HepG2 (cell line): ENCODE results near the gene THSD8. TPM values are rescaled to one million over a fixed set of nuclear protein-coding genes. Genes with fewer than 3 reads are reported as not detected.

ENCODE experiments used
- DMAP1 ChIP-seq: IDR thresholded peaks from 2 replicates; pipeline ENCODE4 v1.6.1; 2016
- KDM3A ChIP-seq: IDR thresholded peaks from 2 replicates; pipeline ENCODE4 v1.6.1; 2018; ENCODE audit warnings: low read depth, missing compliant biosample characterization
- LCORL ChIP-seq, 2 experiments: fragments of 450-650 bp in 1 of 2; sonication (generic) in 1 of 2; formaldehyde crosslinking in 1 of 2; IDR thresholded peaks; 2 replicates each; pipeline versions ENCODE4 v1.5.0 to v1.6.1; 2017 to 2020; ENCODE audit warnings: antibody characterized with exemption in 1 of 2, missing genetic modification reagents in 1 of 2
- MYC ChIP-seq: sonication (generic); formaldehyde crosslinking; IDR thresholded peaks from 2 replicates; pipeline ENCODE4 v1.9.0; 2021; ENCODE audit warnings: missing genetic modification reagents, borderline replicate concordance
- SAP130 ChIP-seq: IDR thresholded peaks from 2 replicates; pipeline ENCODE4 v1.6.1; 2016; ENCODE audit warnings: low read depth
- SP1 ChIP-seq, 2 experiments: fragments of 450-650 bp in 1 of 2; sonication (generic) in 1 of 2; formaldehyde crosslinking in 1 of 2; IDR thresholded peaks; 2 replicates each; pipeline versions ENCODE4 v1.4.0 to v1.6.1; 2016 to 2020; ENCODE audit warnings: missing genetic modification reagents in 1 of 2
- SUZ12 ChIP-seq: fragments of 150-350 bp; IDR thresholded peaks from 2 replicates; pipeline ENCODE4 v1.6.1; 2014; ENCODE audit warnings: low read depth, low read length
- ZNF335 ChIP-seq: sonication (generic); formaldehyde crosslinking; IDR thresholded peaks from 2 replicates; pipeline ENCODE4 v1.4.0; 2020; ENCODE audit warnings: missing genetic modification reagents
- polyA plus RNA-seq, 8 experiments: library from polyadenylated mRNA; depleted of rRNA in 3 of 8; stranded (reverse) in 7 of 8; unstranded in 1 of 8; fragments of >200 nt; fragmentation: Illumina TruSeq in 4 of 8; extraction: Trizol in 4 of 8; gene quantifications; 2 replicates each; pipeline versions ENCODE4 v1.2.1 to v1.2.3, GENCODE V29; 2011 to 2016; ENCODE audit warnings: low read depth in 4 of 8, missing spikeins in 1 of 8, mixed read lengths in 1 of 8; ENCODE audit not compliant: insufficient read depth in 1 of 8
- total RNA-seq, 5 experiments: library from RNA; depleted of rRNA; stranded (reverse); fragments of >200 nt; fragmentation: Illumina TruSeq; extraction: Trizol; gene quantifications; 2 replicates each; pipeline ENCODE4 v1.2.3, GENCODE V29; 2016; ENCODE audit warnings: low read depth in 1 of 5
- TF ChIP-seq, protein P1 (sequence below): sonication (generic); formaldehyde crosslinking; IDR thresholded peaks from 2 replicates; pipeline ENCODE4 v1.5.0; 2020; ENCODE audit warnings: mild to moderate bottlenecking, missing genetic modification reagents, borderline replicate concordance
- TF ChIP-seq, protein P2 (sequence below): sonication (generic); formaldehyde crosslinking; IDR thresholded peaks from 2 replicates; pipeline ENCODE4 v1.4.0; 2020; ENCODE audit warnings: low read depth, missing genetic modification reagents
- TF ChIP-seq, protein P3 (sequence below): IDR thresholded peaks from 2 replicates; pipeline ENCODE4 v1.4.0; 2020; ENCODE audit warnings: mild to moderate bottlenecking, missing genetic modification reagents
- TF ChIP-seq, protein P4 (sequence below): sonication (generic); formaldehyde crosslinking; IDR thresholded peaks from 2 replicates; pipeline ENCODE4 v1.4.0; 2020; ENCODE audit warnings: mild to moderate bottlenecking, missing genetic modification reagents
- TF ChIP-seq, protein P5 (sequence below): sonication (generic); formaldehyde crosslinking; IDR thresholded peaks from 2 replicates; pipeline ENCODE4 v1.8.0; 2022; ENCODE audit warnings: missing genetic modification reagents, mild to moderate bottlenecking, borderline replicate concordance

The THSD8 gene
- total and polyA plus RNA-seq, 2 of the 13 experiments (the other 11 are each of a cell fraction or from before 2014, with no cell fraction given) = 4.8 to 14.9 TPM

DNA sequence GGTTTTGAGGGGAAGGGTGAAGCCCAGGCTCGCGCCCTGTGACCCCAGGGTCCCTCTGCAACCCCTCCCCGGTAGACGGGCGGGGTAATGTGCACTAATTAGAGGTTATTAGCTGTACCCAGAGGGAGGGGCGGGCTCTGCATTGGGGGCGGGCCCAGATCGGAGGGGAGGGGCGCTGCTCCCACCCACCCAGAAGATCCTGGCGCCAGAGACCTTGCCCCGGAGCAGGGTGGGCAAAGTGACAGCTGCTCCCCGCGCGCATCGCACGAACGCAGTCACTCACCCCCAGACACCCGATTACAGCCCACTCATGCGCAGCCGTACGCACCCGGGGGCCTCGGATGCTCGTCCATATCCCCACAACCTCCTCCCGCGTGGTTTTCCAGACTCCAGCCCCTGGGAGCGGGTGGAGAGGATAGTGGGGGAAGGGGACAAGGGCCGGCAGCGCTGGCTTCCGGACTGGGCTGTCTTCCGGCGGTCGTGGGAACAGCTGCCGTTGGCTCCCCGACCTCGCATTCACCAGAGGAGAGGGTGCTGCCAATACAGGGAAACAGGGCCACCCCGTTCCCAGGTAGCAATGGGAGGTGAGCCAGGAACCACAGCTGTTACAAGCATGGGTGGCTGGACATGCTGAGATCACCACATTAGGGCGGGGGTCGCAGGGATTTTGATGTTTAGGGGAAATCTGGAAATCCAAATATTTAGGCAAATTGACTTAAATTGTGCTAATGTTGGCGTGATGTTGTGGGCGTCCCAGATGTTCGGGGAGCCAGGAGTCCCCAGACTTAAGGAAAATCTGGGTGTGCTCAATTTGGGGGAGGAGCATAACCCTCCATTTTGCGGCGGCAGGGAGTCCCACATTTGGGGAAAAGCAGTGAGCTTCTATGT is 23.6 kb upstream of the THSD8 start (continued):
- TF ChIP-seq, protein P1, sequence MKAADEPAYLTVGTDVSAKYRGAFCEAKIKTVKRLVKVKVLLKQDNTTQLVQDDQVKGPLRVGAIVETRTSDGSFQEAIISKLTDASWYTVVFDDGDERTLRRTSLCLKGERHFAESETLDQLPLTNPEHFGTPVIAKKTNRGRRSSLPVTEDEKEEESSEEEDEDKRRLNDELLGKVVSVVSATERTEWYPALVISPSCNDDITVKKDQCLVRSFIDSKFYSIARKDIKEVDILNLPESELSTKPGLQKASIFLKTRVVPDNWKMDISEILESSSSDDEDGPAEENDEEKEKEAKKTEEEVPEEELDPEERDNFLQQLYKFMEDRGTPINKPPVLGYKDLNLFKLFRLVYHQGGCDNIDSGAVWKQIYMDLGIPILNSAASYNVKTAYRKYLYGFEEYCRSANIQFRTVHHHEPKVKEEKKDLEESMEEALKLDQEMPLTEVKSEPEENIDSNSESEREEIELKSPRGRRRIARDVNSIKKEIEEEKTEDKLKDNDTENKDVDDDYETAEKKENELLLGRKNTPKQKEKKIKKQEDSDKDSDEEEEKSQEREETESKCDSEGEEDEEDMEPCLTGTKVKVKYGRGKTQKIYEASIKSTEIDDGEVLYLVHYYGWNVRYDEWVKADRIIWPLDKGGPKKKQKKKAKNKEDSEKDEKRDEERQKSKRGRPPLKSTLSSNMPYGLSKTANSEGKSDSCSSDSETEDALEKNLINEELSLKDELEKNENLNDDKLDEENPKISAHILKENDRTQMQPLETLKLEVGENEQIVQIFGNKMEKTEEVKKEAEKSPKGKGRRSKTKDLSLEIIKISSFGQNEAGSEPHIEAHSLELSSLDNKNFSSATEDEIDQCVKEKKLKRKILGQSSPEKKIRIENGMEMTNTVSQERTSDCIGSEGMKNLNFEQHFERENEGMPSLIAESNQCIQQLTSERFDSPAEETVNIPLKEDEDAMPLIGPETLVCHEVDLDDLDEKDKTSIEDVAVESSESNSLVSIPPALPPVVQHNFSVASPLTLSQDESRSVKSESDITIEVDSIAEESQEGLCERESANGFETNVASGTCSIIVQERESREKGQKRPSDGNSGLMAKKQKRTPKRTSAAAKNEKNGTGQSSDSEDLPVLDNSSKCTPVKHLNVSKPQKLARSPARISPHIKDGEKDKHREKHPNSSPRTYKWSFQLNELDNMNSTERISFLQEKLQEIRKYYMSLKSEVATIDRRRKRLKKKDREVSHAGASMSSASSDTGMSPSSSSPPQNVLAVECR (CRISPR knock-in tag) = peak; percentile 46
- TF ChIP-seq KDM3A (CRISPR knock-in tag) = peak; percentile 48; the same call in 1 of the 2 replicates
- TF ChIP-seq, protein P2, sequence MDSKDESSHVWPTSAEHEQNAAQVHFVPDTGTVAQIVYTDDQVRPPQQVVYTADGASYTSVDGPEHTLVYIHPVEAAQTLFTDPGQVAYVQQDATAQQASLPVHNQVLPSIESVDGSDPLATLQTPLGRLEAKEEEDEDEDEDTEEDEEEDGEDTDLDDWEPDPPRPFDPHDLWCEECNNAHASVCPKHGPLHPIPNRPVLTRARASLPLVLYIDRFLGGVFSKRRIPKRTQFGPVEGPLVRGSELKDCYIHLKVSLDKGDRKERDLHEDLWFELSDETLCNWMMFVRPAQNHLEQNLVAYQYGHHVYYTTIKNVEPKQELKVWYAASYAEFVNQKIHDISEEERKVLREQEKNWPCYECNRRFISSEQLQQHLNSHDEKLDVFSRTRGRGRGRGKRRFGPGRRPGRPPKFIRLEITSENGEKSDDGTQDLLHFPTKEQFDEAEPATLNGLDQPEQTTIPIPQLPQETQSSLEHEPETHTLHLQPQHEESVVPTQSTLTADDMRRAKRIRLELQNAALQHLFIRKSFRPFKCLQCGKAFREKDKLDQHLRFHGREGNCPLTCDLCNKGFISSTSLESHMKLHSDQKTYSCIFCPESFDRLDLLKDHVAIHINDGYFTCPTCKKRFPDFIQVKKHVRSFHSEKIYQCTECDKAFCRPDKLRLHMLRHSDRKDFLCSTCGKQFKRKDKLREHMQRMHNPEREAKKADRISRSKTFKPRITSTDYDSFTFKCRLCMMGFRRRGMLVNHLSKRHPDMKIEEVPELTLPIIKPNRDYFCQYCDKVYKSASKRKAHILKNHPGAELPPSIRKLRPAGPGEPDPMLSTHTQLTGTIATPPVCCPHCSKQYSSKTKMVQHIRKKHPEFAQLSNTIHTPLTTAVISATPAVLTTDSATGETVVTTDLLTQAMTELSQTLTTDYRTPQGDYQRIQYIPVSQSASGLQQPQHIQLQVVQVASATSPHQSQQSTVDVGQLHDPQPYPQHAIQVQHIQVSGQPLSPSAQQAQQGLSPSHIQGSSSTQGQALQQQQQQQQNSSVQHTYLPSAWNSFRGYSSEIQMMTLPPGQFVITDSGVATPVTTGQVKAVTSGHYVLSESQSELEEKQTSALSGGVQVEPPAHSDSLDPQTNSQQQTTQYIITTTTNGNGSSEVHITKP (CRISPR knock-in tag) = 0 out of 2 replicates have a peak, but pooled peaks have one; percentile 48
- TF ChIP-seq, protein P3, sequence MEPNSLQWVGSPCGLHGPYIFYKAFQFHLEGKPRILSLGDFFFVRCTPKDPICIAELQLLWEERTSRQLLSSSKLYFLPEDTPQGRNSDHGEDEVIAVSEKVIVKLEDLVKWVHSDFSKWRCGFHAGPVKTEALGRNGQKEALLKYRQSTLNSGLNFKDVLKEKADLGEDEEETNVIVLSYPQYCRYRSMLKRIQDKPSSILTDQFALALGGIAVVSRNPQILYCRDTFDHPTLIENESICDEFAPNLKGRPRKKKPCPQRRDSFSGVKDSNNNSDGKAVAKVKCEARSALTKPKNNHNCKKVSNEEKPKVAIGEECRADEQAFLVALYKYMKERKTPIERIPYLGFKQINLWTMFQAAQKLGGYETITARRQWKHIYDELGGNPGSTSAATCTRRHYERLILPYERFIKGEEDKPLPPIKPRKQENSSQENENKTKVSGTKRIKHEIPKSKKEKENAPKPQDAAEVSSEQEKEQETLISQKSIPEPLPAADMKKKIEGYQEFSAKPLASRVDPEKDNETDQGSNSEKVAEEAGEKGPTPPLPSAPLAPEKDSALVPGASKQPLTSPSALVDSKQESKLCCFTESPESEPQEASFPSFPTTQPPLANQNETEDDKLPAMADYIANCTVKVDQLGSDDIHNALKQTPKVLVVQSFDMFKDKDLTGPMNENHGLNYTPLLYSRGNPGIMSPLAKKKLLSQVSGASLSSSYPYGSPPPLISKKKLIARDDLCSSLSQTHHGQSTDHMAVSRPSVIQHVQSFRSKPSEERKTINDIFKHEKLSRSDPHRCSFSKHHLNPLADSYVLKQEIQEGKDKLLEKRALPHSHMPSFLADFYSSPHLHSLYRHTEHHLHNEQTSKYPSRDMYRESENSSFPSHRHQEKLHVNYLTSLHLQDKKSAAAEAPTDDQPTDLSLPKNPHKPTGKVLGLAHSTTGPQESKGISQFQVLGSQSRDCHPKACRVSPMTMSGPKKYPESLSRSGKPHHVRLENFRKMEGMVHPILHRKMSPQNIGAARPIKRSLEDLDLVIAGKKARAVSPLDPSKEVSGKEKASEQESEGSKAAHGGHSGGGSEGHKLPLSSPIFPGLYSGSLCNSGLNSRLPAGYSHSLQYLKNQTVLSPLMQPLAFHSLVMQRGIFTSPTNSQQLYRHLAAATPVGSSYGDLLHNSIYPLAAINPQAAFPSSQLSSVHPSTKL (CRISPR knock-in tag) = peak; percentile 7; the same call in 1 of the 2 replicates
- TF ChIP-seq, protein P4, sequence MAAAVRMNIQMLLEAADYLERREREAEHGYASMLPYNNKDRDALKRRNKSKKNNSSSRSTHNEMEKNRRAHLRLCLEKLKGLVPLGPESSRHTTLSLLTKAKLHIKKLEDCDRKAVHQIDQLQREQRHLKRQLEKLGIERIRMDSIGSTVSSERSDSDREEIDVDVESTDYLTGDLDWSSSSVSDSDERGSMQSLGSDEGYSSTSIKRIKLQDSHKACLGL = 0 out of 2 replicates have a peak, but pooled peaks have one; percentile 45
- TF ChIP-seq SAP130 (CRISPR knock-in tag) = peak; percentile 65; the same call in 1 of the 2 replicates
- TF ChIP-seq, protein P5, sequence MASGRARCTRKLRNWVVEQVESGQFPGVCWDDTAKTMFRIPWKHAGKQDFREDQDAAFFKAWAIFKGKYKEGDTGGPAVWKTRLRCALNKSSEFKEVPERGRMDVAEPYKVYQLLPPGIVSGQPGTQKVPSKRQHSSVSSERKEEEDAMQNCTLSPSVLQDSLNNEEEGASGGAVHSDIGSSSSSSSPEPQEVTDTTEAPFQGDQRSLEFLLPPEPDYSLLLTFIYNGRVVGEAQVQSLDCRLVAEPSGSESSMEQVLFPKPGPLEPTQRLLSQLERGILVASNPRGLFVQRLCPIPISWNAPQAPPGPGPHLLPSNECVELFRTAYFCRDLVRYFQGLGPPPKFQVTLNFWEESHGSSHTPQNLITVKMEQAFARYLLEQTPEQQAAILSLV (CRISPR knock-in tag) = 0 out of 2 replicates have a peak, but pooled peaks have one; percentile 24
- 0 out of 2 replicates have a peak, but pooled peaks have one; percentile 17 for TF ChIP-seq ZNF335
- no peak for TF ChIP-seq LCORL (IDR thresholded peaks at IDR 0.05)
- peak; percentile 66; the same call in 1 of the 2 replicates for TF ChIP-seq LCORL (CRISPR knock-in tag; IDR thresholded peaks at IDR 0.05)
- no peak for TF ChIP-seq SUZ12
- peak; percentile 47 for TF ChIP-seq MYC
- TF ChIP-seq SP1 (IDR thresholded peaks at IDR 0.05) = no peak
- TF ChIP-seq SP1 (CRISPR knock-in tag; IDR thresholded peaks at IDR 0.05) = 0 out of 2 replicates have a peak, but pooled peaks have one; percentile 13
- TF ChIP-seq DMAP1 (CRISPR knock-in tag) = 0 out of 2 replicates have a peak, but pooled peaks have one; percentile 39
